Trophoblast cell (in vitro differentiated cells and primary cell): ENCODE data around the gene DDX17.

Experiments
- DNase-seq, 2 donors: peaks; one replicate each; pipeline ENCODE4 v3.0.0-alpha.2; 2016
- H2AFZ ChIP-seq: 2 replicates; pipeline ENCODE4 v1.6.1; 2013; ENCODE audit warnings: low read length, moderate library complexity, mild to moderate bottlenecking; ENCODE audit not compliant: insufficient read depth, poor library complexity
- H2AK5ac ChIP-seq: 2 replicates; pipeline ENCODE4 v1.6.1; 2013; ENCODE audit warnings: mild to moderate bottlenecking, low read length
- H2BK120ac ChIP-seq: 2 replicates; pipeline ENCODE4 v1.6.1; 2013; ENCODE audit warnings: low read length, mild to moderate bottlenecking, moderate library complexity; ENCODE audit not compliant: insufficient read depth, poor library complexity
- H2BK12ac ChIP-seq: 2 replicates; pipeline ENCODE4 v1.6.1; 2013; ENCODE audit warnings: mild to moderate bottlenecking, low read length, moderate library complexity
- H2BK5ac ChIP-seq: 2 replicates; pipeline ENCODE4 v1.6.1; 2013; ENCODE audit warnings: low read length, low read depth, moderate library complexity, mild to moderate bottlenecking; ENCODE audit not compliant: poor library complexity
- H3K14ac ChIP-seq: 2 replicates; pipeline ENCODE4 v1.6.1; 2013; ENCODE audit warnings: mild to moderate bottlenecking, low read length
- H3K18ac ChIP-seq: 2 replicates; pipeline ENCODE4 v1.6.1; 2013; ENCODE audit warnings: mild to moderate bottlenecking, low read length
- H3K23ac ChIP-seq: 2 replicates; pipeline ENCODE4 v1.6.1; 2013; ENCODE audit warnings: low read length
- H3K27ac ChIP-seq: 2 replicates; pipeline ENCODE4 v1.5.1; 2013; ENCODE audit warnings: low read depth, mild to moderate bottlenecking, inconsistent platforms, low read length, moderate library complexity
- H3K27me3 ChIP-seq: 2 replicates; pipeline ENCODE4 v1.6.1; 2013; ENCODE audit warnings: inconsistent platforms, mild to moderate bottlenecking, low read length, moderate library complexity; ENCODE audit not compliant: insufficient read depth
- H3K36me3 ChIP-seq, 2 experiments: 1 replicate in 1 of 2; 2 replicates in 1 of 2; pipeline ENCODE4 v1.6.1; 2013; ENCODE audit warnings: low read length in 2 of 2, mild to moderate bottlenecking in 2 of 2, moderate library complexity in 1 of 2; ENCODE audit not compliant: insufficient read depth in 2 of 2, control insufficient read depth in 1 of 2
- H3K4ac ChIP-seq: 2 replicates; pipeline ENCODE4 v1.6.1; 2013; ENCODE audit warnings: low read depth, mild to moderate bottlenecking, low read length, moderate library complexity
- H3K4me1 ChIP-seq, 2 experiments: 1 replicate in 1 of 2; 2 replicates in 1 of 2; pipeline ENCODE4 v1.6.1; 2013; ENCODE audit warnings: low read length in 2 of 2, mild to moderate bottlenecking in 2 of 2, moderate library complexity in 1 of 2; ENCODE audit not compliant: insufficient read depth in 2 of 2, control insufficient read depth in 1 of 2
- H3K4me2 ChIP-seq: 2 replicates; pipeline ENCODE4 v1.6.1; 2013; ENCODE audit warnings: inconsistent platforms, mild to moderate bottlenecking, low read length, moderate library complexity
- H3K4me3 ChIP-seq: 2 replicates; pipeline ENCODE4 v1.5.1; 2013; ENCODE audit warnings: mild to moderate bottlenecking, low read depth, low read length, inconsistent platforms
- H3K79me1 ChIP-seq: one replicate; pipeline ENCODE4 v1.6.1; 2013; ENCODE audit warnings: low read length
- H3K79me2 ChIP-seq: 2 replicates; pipeline ENCODE4 v1.6.1; 2013; ENCODE audit warnings: low read length, mild to moderate bottlenecking; ENCODE audit not compliant: control insufficient read depth, insufficient read depth, poor library complexity
- H3K9ac ChIP-seq: 2 replicates; pipeline ENCODE4 v1.6.1; 2013; ENCODE audit warnings: mild to moderate bottlenecking, low read length
- H3K9me3 ChIP-seq: 2 replicates; pipeline ENCODE4 v1.6.1; 2013; ENCODE audit warnings: low read depth, mild to moderate bottlenecking, control low read depth, inconsistent platforms, low read length; ENCODE audit not compliant: insufficient read depth
- H4K12ac ChIP-seq: 2 replicates; pipeline ENCODE4 v1.6.1; 2013; ENCODE audit warnings: low read depth, mild to moderate bottlenecking, low read length, moderate library complexity
- H4K8ac ChIP-seq: 2 replicates; pipeline ENCODE4 v1.6.1; 2013; ENCODE audit warnings: low read depth, mild to moderate bottlenecking, low read length, moderate library complexity
- H4K91ac ChIP-seq: one replicate; pipeline ENCODE4 v1.6.1; 2013; ENCODE audit warnings: low read depth, mild to moderate bottlenecking, low read length, moderate library complexity
- WGBS: extraction: QIAGEN DNeasy Blood & Tissue Kit; methylation state at CpG from one replicate; pipeline ENCODE4 v1.1.7; 2013; ENCODE audit warnings: missing lambda C conversion rate; ENCODE audit not compliant: insufficient read length, insufficient coverage; ENCODE audit errors: extremely low coverage; 5-methylcytosine and 5-hydroxymethylcytosine counted together

The DDX17 gene

DNA sequence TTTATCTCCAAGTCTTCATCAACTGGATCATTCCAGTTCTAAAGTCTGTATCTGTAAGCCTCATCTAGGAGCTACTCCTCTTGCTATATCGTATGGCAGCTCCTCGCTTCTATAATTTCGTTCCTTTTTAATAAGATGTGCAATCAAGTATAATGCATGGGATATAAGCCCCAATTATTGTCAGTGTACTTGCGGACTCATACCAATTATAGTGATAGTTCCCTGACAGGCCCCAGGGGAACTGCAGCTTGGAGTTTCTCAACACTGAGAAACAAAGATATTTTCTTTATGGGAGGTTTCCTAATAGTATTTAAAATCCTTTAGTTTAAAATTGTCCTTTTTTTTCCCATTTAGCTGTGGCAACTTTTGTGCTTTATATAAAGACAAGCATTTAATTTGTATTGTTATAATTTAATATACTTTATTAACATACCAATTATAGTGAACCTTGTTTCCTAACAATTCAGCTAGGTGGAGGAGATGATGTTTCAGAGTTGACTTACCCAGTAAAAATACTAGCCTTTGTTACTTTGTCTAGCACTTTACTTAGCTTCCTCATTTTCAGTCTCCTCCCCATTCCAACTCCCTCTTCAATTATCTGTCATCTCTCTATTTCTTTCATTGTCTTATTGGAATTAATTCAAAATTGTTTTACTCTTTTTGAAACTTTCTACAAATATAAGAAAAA is 25.3 kb upstream of the DDX17 start:
- Histone ChIP-seq H3K4me2 (no peak overlapping the region), H3K9me3 (no peaks in the 10 kb centered on the region), H2AK5ac (no peak overlapping the region), H3K27me3 (no peaks in the 10 kb centered on the region), H2BK12ac (no peak overlapping the region), H4K8ac (no peak overlapping the region), H3K36me3 (no peaks in the 10 kb centered on the region), H2BK5ac (no peak overlapping the region), H3K9ac (no peak overlapping the region), H3K23ac (no peak overlapping the region), H2BK120ac (no peak overlapping the region), H3K18ac (no peak overlapping the region), H3K79me1 (no peaks in the 10 kb centered on the region), H2AFZ (no peak overlapping the region), H3K4me3 (no peak overlapping the region), H3K79me2 (no peaks in the 10 kb centered on the region), H3K14ac (no peak overlapping the region), H4K12ac (no peak overlapping the region), H3K27ac (no peak overlapping the region), H3K4me1 (no peaks in the 10 kb centered on the region), H4K91ac (no peak overlapping the region), H3K4ac (no peak overlapping the region)
- DNase-seq = no peak
- WGBS = no CpG with 5 or more reads among the region's 4 CpGs

DNA sequence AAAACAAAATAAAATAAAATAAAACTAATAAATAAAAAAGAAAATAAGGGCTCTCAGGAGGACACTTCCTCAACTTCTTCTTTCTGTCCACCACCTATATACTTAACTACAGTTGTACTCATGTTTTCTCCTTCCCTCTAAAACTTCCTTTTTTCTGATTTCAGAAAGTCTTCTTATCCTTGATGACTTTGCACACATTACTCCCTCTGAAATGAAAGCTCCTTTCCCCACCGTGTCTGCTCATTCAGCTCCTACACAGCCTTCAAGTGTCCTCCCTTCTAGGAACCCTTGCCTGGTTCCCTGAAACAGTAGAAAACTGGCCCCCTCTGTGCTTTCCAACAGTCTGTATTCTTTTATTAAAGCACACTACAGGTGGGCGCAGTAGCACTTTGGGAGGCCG is 18.3 kb upstream of the DDX17 start:
- Histone ChIP-seq H3K18ac (no peak overlapping the region), H4K12ac (no peak overlapping the region), H2AFZ (no peak overlapping the region), H3K4ac (no peak overlapping the region), H3K23ac (no peak overlapping the region), H2BK12ac (no peak overlapping the region), H4K91ac (no peak overlapping the region), H4K8ac (no peak overlapping the region), H3K4me1 (no peaks in the 10 kb centered on the region), H3K27me3 (no peaks in the 10 kb centered on the region), H2AK5ac (no peak overlapping the region), H3K79me2 (no peaks in the 10 kb centered on the region), H3K4me3 (no peak overlapping the region), H2BK5ac (no peak overlapping the region), H2BK120ac (no peak overlapping the region), H3K14ac (no peak overlapping the region), H3K27ac (no peak overlapping the region), H3K36me3 (no peaks in the 10 kb centered on the region), H3K9ac (no peak overlapping the region), H3K79me1 (no peaks in the 10 kb centered on the region), H3K9me3 (no peaks in the 10 kb centered on the region), H3K4me2 (no peak overlapping the region)
- no peak for DNase-seq
- no CpG with 5 or more reads among the region's 3 CpGs for WGBS

DNA sequence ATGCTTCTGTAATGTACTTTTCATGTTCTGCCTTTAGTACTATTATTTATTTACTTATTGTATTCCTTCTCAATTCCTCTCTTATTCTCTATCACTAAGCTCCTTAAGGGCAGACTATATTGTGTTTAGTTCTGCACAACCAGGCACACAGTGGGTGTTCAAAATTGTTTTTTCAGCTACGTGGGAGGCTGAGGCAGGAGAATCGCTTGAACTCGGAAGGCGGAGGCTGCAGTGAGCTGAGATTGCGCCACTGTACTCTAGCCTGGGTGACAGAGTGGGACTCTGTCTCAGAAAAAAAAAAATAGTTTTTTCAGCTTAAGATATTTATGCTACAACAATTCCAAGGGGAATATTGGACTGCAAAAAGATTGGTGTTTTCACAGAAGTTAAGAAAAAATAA is 17.4 kb upstream of the DDX17 start:
- no peak overlapping the region for H4K91ac ChIP-seq
- no peaks in the 10 kb centered on the region for H3K79me2 ChIP-seq
- no peak overlapping the region for H3K4ac ChIP-seq
- no peaks in the 10 kb centered on the region for H3K36me3 ChIP-seq
- H2BK5ac ChIP-seq = no peak overlapping the region
- no peaks in the 10 kb centered on the region for H3K9me3 ChIP-seq
- no peak overlapping the region for H4K8ac ChIP-seq
- no peak overlapping the region for H3K14ac ChIP-seq
- no peak overlapping the region for H3K23ac ChIP-seq
- H3K27me3 ChIP-seq = no peaks in the 10 kb centered on the region
- H3K27ac ChIP-seq = no peak overlapping the region
- no peak for DNase-seq
- H3K4me2 ChIP-seq = no peak overlapping the region
- H3K9ac ChIP-seq = no peak overlapping the region
- H3K4me1 ChIP-seq = no peaks in the 10 kb centered on the region
- no peak overlapping the region for H4K12ac ChIP-seq
- H2BK12ac ChIP-seq = no peak overlapping the region
- H2BK120ac ChIP-seq = no peak overlapping the region
- no peak overlapping the region for H2AFZ ChIP-seq
- no peak overlapping the region for H3K4me3 ChIP-seq
- no peak overlapping the region for H3K18ac ChIP-seq
- WGBS = no CpG with 5 or more reads among the region's 5 CpGs
- no peaks in the 10 kb centered on the region for H3K79me1 ChIP-seq
- H2AK5ac ChIP-seq = no peak overlapping the region

DNA sequence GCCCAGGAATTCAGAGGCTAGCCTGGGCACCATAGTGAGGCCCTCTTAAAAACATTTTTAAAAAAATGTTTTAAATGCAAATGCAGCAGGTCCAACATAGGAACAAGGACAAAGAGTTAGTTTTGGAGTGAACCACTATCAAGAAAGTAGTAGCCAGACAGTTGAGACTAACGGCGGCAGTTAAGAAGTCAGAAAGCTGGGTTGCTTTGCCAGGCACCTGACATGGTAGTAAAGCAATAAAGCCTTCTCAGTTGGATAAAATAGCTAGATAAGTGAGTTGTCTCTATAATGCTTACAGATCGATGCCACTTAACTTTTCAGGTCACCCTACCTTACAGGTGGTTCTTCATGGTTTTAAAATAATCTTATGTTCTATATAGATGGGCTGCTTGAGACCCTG is 16.9 kb upstream of the DDX17 start:
- no peak overlapping the region for H2BK120ac ChIP-seq
- H3K18ac ChIP-seq = no peak overlapping the region
- H3K9me3 ChIP-seq = no peaks in the 10 kb centered on the region
- no peak overlapping the region for H3K4me2 ChIP-seq
- no peaks in the 10 kb centered on the region for H3K36me3 ChIP-seq
- no peak overlapping the region for H3K9ac ChIP-seq
- no peak overlapping the region for H4K8ac ChIP-seq
- H3K4me3 ChIP-seq = no peak overlapping the region
- no peak overlapping the region for H3K23ac ChIP-seq
- no CpG with 5 or more reads among the region's 3 CpGs for WGBS
- no peaks in the 10 kb centered on the region for H3K27me3 ChIP-seq
- H2AFZ ChIP-seq = no peak overlapping the region
- no peaks in the 10 kb centered on the region for H3K79me1 ChIP-seq
- no peak overlapping the region for H3K4ac ChIP-seq
- H3K4me1 ChIP-seq = no peaks in the 10 kb centered on the region
- no peak overlapping the region for H2BK12ac ChIP-seq
- no peaks in the 10 kb centered on the region for H3K79me2 ChIP-seq
- DNase-seq = no peak
- no peak overlapping the region for H4K91ac ChIP-seq
- H2AK5ac ChIP-seq = no peak overlapping the region
- no peak overlapping the region for H2BK5ac ChIP-seq
- no peak overlapping the region for H3K14ac ChIP-seq
- no peak overlapping the region for H3K27ac ChIP-seq
- H4K12ac ChIP-seq = no peak overlapping the region
